ENCODE measurements around the gene PTGS1.
A peak's percentile ranks its signal among the peaks of the same experiment; 100 is the strongest.

The PTGS1 gene

DNA sequence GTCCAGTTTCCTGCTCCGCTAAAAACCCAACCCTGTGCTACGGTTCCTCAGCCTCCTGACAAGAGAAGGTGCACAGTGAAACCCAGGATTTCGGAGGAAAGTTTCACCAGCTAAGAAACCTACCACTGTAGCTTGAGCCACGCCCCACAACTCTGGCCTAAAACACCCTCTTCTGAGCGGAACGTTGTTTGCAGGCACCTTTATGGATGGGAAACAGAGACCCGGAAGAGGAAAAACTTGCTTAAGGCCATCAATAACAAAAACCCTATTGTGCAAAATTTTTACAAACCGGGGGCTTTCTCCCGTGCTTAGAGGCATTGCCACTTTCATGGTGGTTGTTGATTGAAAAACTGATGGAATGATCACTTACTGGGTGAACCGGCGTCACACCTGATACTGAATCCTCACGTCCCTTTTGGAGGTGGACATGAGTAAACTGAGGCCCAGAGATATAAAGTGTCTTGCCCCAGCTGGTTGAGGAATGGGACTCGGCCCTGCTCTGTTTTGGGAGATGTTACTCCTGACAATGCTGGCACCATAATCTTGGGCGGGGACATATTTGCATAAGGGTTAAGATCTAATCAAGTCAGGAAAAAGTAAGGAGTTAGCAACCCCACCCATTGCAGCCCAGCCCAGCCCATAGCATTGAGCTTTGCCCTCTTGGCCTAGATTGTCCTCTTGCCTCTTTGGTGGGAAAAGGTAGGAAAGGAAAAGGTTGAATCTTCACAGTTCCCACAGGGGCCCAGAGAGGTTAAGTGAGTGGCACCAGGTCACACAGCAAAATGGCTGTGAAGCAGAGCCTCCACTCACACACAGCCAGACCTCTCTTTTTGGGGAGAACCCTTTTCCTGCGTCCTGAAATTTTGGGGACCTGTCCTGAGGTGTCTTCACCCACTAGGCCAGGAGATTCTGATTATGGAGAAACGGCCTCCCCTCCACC, 23.2 kb upstream of the PTGS1 start:
- no peaks in the 10 kb centered on the region for H3K36me3 ChIP-seq (ENCODE audit: insufficient read depth, insufficient read length, low read length)
- TF ChIP-seq YY1 (IDR thresholded peaks at IDR 0.05; ENCODE audit: insufficient read depth, insufficient read length) (no peak), ZNF274 (IDR thresholded peaks at IDR 0.05; ENCODE audit: low read depth, low read length) (no peak), SUZ12 (IDR thresholded peaks at IDR 0.05; ENCODE audit: extremely low read depth, insufficient read depth, insufficient read length) (no peak)
- H3K9ac ChIP-seq (ENCODE audit: insufficient read length, low read depth): peak overlapping the region; percentile 88
- H3K4me3 ChIP-seq (ENCODE audit: insufficient read length, low read depth): peak overlapping the region; percentile 67
- H3K4me1 ChIP-seq (ENCODE audit: insufficient read depth, insufficient read length): peaks cover 2% of the 10 kb centered on the region
- peaks cover 56% of the 10 kb centered on the region for H3K27me3 ChIP-seq (ENCODE audit: insufficient read depth, insufficient read length)
- DNase-seq (ENCODE audit: low read depth, low spot score): no peak
- peaks cover 3% of the 10 kb centered on the region for H3K9me3 ChIP-seq (ENCODE audit: insufficient read depth, low read length)

DNA sequence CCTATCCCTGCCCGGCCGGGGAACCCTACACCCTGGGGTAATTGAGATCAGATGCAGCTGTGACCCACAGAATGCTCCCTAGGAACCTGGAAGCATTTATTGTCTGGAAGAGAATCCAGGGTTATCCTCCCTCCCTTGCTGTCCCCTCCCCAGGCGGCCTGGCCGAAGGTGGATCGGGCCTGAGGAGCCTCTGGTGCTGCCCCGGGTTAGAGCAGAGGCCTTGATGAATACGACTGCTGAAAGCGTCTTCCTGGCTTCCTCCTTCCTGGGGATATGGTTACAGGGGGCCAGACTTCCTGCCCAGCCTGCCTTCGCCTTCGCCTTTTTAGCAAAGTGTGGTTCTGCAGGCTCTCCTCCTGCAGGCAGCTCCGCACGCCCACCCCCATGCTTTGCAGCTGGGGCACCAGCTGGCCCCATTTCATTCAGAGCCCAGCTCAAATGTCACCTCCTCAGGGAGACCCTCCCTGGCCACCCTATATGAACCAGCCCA, 22.5 kb upstream of the PTGS1 start:
- Histone ChIP-seq H3K4me3 (ENCODE audit: insufficient read length, low read depth) (no peak overlapping the region), H3K9me3 (ENCODE audit: insufficient read depth, low read length) (peaks cover 9% of the 10 kb centered on the region), H3K4me1 (ENCODE audit: insufficient read depth, insufficient read length) (peaks cover 2% of the 10 kb centered on the region), H3K27me3 (ENCODE audit: insufficient read depth, insufficient read length) (peaks cover 56% of the 10 kb centered on the region), H3K9ac (ENCODE audit: insufficient read length, low read depth) (peak overlapping the region; percentile 22), H3K36me3 (ENCODE audit: insufficient read depth, insufficient read length, low read length) (no peaks in the 10 kb centered on the region)
- no peak for DNase-seq (ENCODE audit: low read depth, low spot score)
- TF ChIP-seq YY1 (IDR thresholded peaks at IDR 0.05; ENCODE audit: insufficient read depth, insufficient read length): no peak
- TF ChIP-seq SUZ12 (IDR thresholded peaks at IDR 0.05; ENCODE audit: extremely low read depth, insufficient read depth, insufficient read length): no peak
- TF ChIP-seq ZNF274 (IDR thresholded peaks at IDR 0.05; ENCODE audit: low read depth, low read length): no peak

DNA sequence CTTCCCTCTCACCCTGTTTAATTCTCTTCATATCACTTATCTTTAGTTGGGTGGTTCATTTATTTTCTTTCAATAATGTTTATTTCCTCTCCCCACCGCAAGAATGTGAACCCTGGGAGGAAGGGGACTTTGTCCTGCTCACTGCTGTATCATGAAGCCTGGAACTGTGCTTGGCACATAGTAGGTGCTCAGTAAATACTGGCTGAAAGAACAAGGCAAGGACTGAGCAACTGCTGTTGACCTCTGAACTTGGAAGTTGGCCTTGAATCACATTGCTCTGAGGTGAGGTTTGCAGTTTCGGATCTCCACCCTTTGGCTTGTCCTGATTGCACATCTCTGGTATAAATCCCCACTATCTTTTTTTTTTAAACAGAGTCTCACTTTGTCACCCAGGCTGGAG, 22.0 kb upstream of the PTGS1 start:
- no peak overlapping the region for H3K4me3 ChIP-seq (ENCODE audit: insufficient read length, low read depth)
- H3K27me3 ChIP-seq (ENCODE audit: insufficient read depth, insufficient read length): peaks cover 56% of the 10 kb centered on the region
- TF ChIP-seq ZNF274 (IDR thresholded peaks at IDR 0.05; ENCODE audit: low read depth, low read length) (no peak), YY1 (IDR thresholded peaks at IDR 0.05; ENCODE audit: insufficient read depth, insufficient read length) (no peak), SUZ12 (IDR thresholded peaks at IDR 0.05; ENCODE audit: extremely low read depth, insufficient read depth, insufficient read length) (no peak)
- H3K36me3 ChIP-seq (ENCODE audit: insufficient read depth, insufficient read length, low read length): no peaks in the 10 kb centered on the region
- peaks cover 2% of the 10 kb centered on the region for H3K4me1 ChIP-seq (ENCODE audit: insufficient read depth, insufficient read length)
- H3K9me3 ChIP-seq (ENCODE audit: insufficient read depth, low read length): peaks cover 13% of the 10 kb centered on the region
- no peak for DNase-seq (ENCODE audit: low read depth, low spot score)
- no peak overlapping the region for H3K9ac ChIP-seq (ENCODE audit: insufficient read length, low read depth)

DNA sequence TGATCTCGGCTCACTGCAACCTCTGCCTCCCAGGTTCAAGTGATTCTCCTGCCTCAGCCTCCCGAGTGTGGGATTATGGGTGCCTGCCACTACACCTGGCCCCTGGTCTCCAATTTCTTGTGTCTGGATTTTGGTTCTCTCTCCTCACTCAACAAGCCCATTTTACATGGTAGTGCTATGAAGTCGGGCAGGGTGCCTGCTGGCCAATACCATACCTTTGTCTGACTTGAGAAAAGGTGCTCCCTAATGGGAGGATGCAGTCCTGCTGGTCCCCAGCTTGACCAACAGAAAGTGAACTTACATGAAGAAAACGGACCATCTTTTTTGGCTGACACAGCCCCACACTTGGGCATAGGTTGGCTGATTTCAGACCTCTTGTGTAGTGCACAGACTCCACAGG, 21.6 kb upstream of the PTGS1 start:
- TF ChIP-seq ZNF274 (IDR thresholded peaks at IDR 0.05; ENCODE audit: low read depth, low read length) (no peak), SUZ12 (IDR thresholded peaks at IDR 0.05; ENCODE audit: extremely low read depth, insufficient read depth, insufficient read length) (no peak), YY1 (IDR thresholded peaks at IDR 0.05; ENCODE audit: insufficient read depth, insufficient read length) (no peak)
- H3K4me1 ChIP-seq (ENCODE audit: insufficient read depth, insufficient read length): peaks cover 2% of the 10 kb centered on the region
- H3K27me3 ChIP-seq (ENCODE audit: insufficient read depth, insufficient read length): peaks cover 56% of the 10 kb centered on the region
- H3K9ac ChIP-seq (ENCODE audit: insufficient read length, low read depth): no peak overlapping the region
- DNase-seq (ENCODE audit: low read depth, low spot score): no peak
- no peak overlapping the region for H3K4me3 ChIP-seq (ENCODE audit: insufficient read length, low read depth)
- H3K9me3 ChIP-seq (ENCODE audit: insufficient read depth, low read length): peaks cover 13% of the 10 kb centered on the region
- no peaks in the 10 kb centered on the region for H3K36me3 ChIP-seq (ENCODE audit: insufficient read depth, insufficient read length, low read length)

DNA sequence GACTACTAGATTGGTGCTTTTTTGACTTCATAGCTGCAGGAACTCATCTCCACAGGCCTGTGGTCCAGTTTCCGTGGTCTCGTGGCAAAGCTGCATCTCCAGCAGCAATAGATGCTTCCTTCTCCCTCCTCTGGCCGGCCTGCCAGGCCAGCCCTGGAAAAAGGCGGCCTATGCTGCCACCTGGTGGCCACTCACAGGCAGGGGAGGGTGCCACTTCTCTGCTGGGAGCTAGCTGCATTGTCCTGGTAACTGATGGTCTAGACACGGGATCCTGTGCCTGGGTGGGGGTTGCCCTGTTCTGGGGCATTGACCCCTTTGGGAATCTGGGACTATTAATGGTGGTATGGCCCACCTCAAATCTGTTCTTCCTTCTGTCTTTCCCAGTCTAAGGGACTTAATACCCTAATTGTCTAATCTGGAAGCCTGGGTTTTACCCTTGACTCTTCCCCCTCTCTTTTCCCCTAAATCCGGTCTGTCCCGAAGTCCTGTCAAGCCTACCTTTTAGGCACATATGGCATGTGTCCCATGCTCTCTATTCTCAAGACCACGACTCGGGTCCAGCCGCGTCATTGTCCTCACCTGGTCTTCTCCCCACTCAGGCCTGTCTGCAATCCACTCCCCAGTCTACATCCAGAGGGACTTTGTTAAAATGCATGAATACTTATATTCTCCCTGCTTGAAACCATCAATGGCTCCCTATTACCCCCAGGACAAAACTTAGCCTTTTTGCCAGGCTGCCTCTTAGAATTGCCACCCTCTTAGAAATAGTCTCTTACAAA, 20.1 kb upstream of the PTGS1 start:
- Histone ChIP-seq H3K9me3 (ENCODE audit: insufficient read depth, low read length) (peaks cover 13% of the 10 kb centered on the region), H3K9ac (ENCODE audit: insufficient read length, low read depth) (no peak overlapping the region), H3K4me3 (ENCODE audit: insufficient read length, low read depth) (no peak overlapping the region), H3K4me1 (ENCODE audit: insufficient read depth, insufficient read length) (peaks cover 2% of the 10 kb centered on the region), H3K27me3 (ENCODE audit: insufficient read depth, insufficient read length) (peaks cover 47% of the 10 kb centered on the region), H3K36me3 (ENCODE audit: insufficient read depth, insufficient read length, low read length) (no peaks in the 10 kb centered on the region)
- DNase-seq (ENCODE audit: low read depth, low spot score): no peak
- TF ChIP-seq ZNF274 (IDR thresholded peaks at IDR 0.05; ENCODE audit: low read depth, low read length) (no peak), YY1 (IDR thresholded peaks at IDR 0.05; ENCODE audit: insufficient read depth, insufficient read length) (no peak), SUZ12 (IDR thresholded peaks at IDR 0.05; ENCODE audit: extremely low read depth, insufficient read depth, insufficient read length) (no peak)

DNA sequence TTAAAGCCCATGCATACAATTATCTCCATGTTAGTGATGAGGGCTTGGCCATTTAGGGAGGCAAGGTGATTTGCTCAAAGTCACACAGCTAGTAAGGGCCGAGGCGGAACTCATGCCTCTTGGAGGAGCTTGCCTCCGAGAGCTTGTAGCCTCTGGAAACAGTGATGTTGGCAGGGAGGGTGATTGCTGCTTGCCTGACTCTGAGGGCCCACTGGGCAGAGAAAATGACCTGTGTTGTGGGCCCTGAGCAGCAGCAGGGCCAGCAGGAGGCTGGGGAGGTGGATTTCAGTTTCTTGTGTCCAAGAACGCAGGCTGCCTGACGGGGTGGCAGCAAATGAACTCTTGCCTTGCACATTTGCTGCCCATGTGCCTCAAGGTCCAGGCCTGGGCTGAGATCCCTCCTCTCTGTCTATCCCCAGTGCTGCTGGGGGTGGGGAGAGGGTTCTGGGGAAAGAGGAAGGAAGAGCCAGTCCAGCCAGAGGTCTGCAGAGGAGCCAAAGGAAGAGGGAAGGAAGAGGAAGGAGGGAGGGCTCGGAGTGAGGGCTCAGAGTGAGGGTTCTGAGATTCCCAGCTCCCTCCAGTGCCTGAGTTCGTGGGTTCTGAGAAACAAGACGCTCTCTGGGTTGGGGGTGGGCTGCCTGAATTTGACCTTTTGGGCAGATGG, 16.2 kb upstream of the PTGS1 start:
- Histone ChIP-seq H3K27me3 (ENCODE audit: insufficient read depth, insufficient read length) (peaks cover 8% of the 10 kb centered on the region), H3K4me1 (ENCODE audit: insufficient read depth, insufficient read length) (no peaks in the 10 kb centered on the region), H3K9ac (ENCODE audit: insufficient read length, low read depth) (no peak overlapping the region), H3K36me3 (ENCODE audit: insufficient read depth, insufficient read length, low read length) (no peaks in the 10 kb centered on the region), H3K9me3 (ENCODE audit: insufficient read depth, low read length) (peaks cover 13% of the 10 kb centered on the region), H3K4me3 (ENCODE audit: insufficient read length, low read depth) (no peak overlapping the region)
- no peak for DNase-seq (ENCODE audit: low read depth, low spot score)
- TF ChIP-seq SUZ12 (IDR thresholded peaks at IDR 0.05; ENCODE audit: extremely low read depth, insufficient read depth, insufficient read length) (no peak), ZNF274 (IDR thresholded peaks at IDR 0.05; ENCODE audit: low read depth, low read length) (no peak), YY1 (IDR thresholded peaks at IDR 0.05; ENCODE audit: insufficient read depth, insufficient read length) (no peak)

Measured in NT2/D1 (cell line).